Right forelimb (tissue), 1 donor: ENCODE results near the gene BCL2L11.
"Not testable (repeated sequence)": the region's sequence is repeated elsewhere in the genome, so short reads cannot be mapped to it uniquely, and the experiment has no call there.

ENCODE experiments used
- DNase-seq: peaks from one replicate; pipeline ENCODE4 v3.0.0-alpha.2; 2018

BCL2L11 gene

GRCh38 chr2:111120253-111121027 is at the start of gene BCL2L11:
TSS of gene BCL2L11 (plus strand) at chr2:111120914. CDS start at chr2:111123746, 2,832 bp downstream.
- peak; percentile 92 for DNase-seq

GRCh38 chr2:111071600-111072171 is 49.0 kb upstream of the BCL2L11 start:
- DNase-seq = no peak

- DNase-seq = no peak
These were observed 48.4 kb upstream of the BCL2L11 start for GRCh38 chr2:111072220-111072871.

- not testable (repeated sequence) for DNase-seq
These were observed 38.1 kb upstream of the BCL2L11 start for GRCh38 chr2:111082659-111083058.

GRCh38 chr2:111091811-111092211 is 28.9 kb upstream of the BCL2L11 start:
- no peak for DNase-seq

GRCh38 chr2:111094691-111095090 is 26.0 kb upstream of the BCL2L11 start:
- DNase-seq = no peak

GRCh38 chr2:111095434-111095833 is 25.3 kb upstream of the BCL2L11 start:
- DNase-seq = no peak

- DNase-seq = no peak
These were observed 21.3 kb upstream of the BCL2L11 start for GRCh38 chr2:111099402-111099801.

- no peak for DNase-seq
These were observed 20.5 kb upstream of the BCL2L11 start for GRCh38 chr2:111100087-111100764.

GRCh38 chr2:111100765-111101162 is 19.9 kb upstream of the BCL2L11 start:
- no peak for DNase-seq

GRCh38 chr2:111101592-111101991 is 19.1 kb upstream of the BCL2L11 start:
- DNase-seq = no peak

GRCh38 chr2:111102216-111102615 is 18.5 kb upstream of the BCL2L11 start:
- no peak for DNase-seq

- DNase-seq = no peak
These were observed 14.8 kb upstream of the BCL2L11 start for GRCh38 chr2:111105926-111106325.

GRCh38 chr2:111106706-111107105 is 14.0 kb upstream of the BCL2L11 start:
- DNase-seq = no peak

- no peak for DNase-seq
These were observed 11.9 kb upstream of the BCL2L11 start for GRCh38 chr2:111108745-111109271.

- no peak for DNase-seq
These were observed 9.5 kb upstream of the BCL2L11 start for GRCh38 chr2:111111101-111111755.

- DNase-seq = no peak
These were observed 6.9 kb upstream of the BCL2L11 start for GRCh38 chr2:111113838-111114237.

GRCh38 chr2:111116011-111116746 is 4.5 kb upstream of the BCL2L11 start:
- DNase-seq = no peak

GRCh38 chr2:111116843-111117597 is 3.7 kb upstream of the BCL2L11 start:
- DNase-seq = peak; percentile 83

GRCh38 chr2:111117598-111118480 is 2.9 kb upstream of the BCL2L11 start:
- peak; percentile 62 for DNase-seq
